Measurements from ENCODE around the gene AGAP5.
"Not testable (repeated sequence)": the region's sequence is repeated elsewhere in the genome, so short reads cannot be mapped to it uniquely, and the experiment has no call there.

AGAP5 gene

GRCh38 chr10:73697675-73698159, at the start of gene AGAP5:
AGAP5 (minus strand) TSS chr10:73698109; CDS start chr10:73697755, 354 bp downstream.
- not testable (repeated sequence) for DNase-seq

- DNase-seq, result no peak
Measured at GRCh38 chr10:73746721-73747120, 48.8 kb upstream of the AGAP5 start.

GRCh38 chr10:73744664-73744975, 46.7 kb upstream of the AGAP5 start:
- no peak for DNase-seq

- DNase-seq, result peak; percentile 86
Measured at GRCh38 chr10:73743905-73744663, 46.2 kb upstream of the AGAP5 start, which contains the start of gene SEC24C. SEC24C (plus strand) TSS chr10:73744372; CDS start chr10:73746833, 2,461 bp downstream.

GRCh38 chr10:73743327-73743904, 45.5 kb upstream of the AGAP5 start:
- no peak for DNase-seq

GRCh38 chr10:73742454-73742734, 44.5 kb upstream of the AGAP5 start:
- no peak for DNase-seq

GRCh38 chr10:73740501-73741254, 42.8 kb upstream of the AGAP5 start:
- not testable (repeated sequence) for DNase-seq

GRCh38 chr10:73734796-73735305, 36.9 kb upstream of the AGAP5 start:
- no peak for DNase-seq

- no peak for DNase-seq
Measured at GRCh38 chr10:73734028-73734720, 36.3 kb upstream of the AGAP5 start.

- DNase-seq, result no peak
Measured at GRCh38 chr10:73732931-73733623, 35.2 kb upstream of the AGAP5 start.

- no peak for DNase-seq
Measured at GRCh38 chr10:73732426-73732825, 34.5 kb upstream of the AGAP5 start.

GRCh38 chr10:73731588-73732375, 33.9 kb upstream of the AGAP5 start:
- DNase-seq, result no peak

- peak; percentile 66 for DNase-seq
Measured at GRCh38 chr10:73730153-73730906, 32.4 kb upstream of the AGAP5 start.

- not testable (repeated sequence) for DNase-seq
Measured at GRCh38 chr10:73729781-73730152, 31.9 kb upstream of the AGAP5 start.

- no peak for DNase-seq
Measured at GRCh38 chr10:73723516-73723915, 25.6 kb upstream of the AGAP5 start.

- not testable (repeated sequence) for DNase-seq
Measured at GRCh38 chr10:73720561-73720960, 22.7 kb upstream of the AGAP5 start.

- DNase-seq, result no peak
Measured at GRCh38 chr10:73717556-73717955, 19.6 kb upstream of the AGAP5 start.

- DNase-seq, result no peak
Measured at GRCh38 chr10:73716251-73716650, 18.3 kb upstream of the AGAP5 start.

- DNase-seq, result not testable (repeated sequence)
Measured at GRCh38 chr10:73715179-73716156, 17.6 kb upstream of the AGAP5 start.

GRCh38 chr10:73714483-73714882, 16.6 kb upstream of the AGAP5 start:
- not testable (repeated sequence) for DNase-seq
